ENCODE measurements around the gene SNED1.

GRCh38 chr2:241083091-241083415 is 84.6 kb downstream of the SNED1 start:
- TF ChIP-seq CTCF (IDR thresholded peaks at IDR 0.05) = no peak
- no peak for TF ChIP-seq POLR2AphosphoS5 (IDR thresholded peaks at IDR 0.05)
- TF ChIP-seq POLR2A (IDR thresholded peaks at IDR 0.05) = no peak
